Activated naive CD4-positive, alpha-beta T cell treated with Interleukin-2 at 50 U/mL for 16 hours (primary cell): ENCODE measurements around the gene RSPO3.

Experiments used
- DNase-seq: peaks from one replicate; pipeline ENCODE4 v3.0.0-alpha.2; 2020

RSPO3 gene

DNA sequence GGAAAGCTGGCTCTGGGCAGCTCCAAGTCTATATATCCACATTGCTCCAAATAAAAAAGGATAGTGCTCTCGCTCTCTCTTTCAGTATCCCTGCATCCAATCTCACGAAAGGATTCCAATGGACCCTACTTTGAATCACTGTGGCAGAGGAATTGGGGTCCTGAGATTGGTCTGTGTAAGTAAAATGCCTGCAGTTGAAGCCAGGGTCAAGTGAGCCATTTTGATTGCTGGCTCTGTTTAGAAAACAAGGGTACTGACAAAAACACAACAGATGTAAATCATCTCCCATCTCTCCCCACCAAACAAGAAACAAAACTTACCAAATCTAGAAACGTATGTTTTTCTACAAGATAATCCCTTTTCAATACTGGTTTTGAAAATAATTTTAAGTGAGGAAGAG, 45.6 kb downstream of the RSPO3 start:
- DNase-seq = no peak

DNA sequence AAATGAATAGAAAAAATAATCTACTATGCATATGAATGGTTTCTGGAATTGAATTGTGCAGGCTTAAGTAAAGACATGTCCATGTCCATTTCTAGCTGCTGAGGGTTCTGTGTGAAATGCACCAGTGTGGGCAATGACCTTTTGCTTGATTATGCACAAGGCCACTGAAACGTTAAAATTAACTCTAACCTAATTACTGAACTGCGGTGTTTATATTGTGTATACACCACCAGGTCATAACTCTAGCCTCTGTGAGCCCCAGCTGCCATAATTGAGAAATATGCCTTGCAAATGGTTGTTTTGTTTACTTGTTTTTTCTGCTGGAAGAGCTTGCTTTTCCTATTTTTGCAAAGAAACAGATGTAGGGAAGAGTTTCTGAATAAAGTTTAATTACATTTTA, 46.1 kb downstream of the RSPO3 start:
- no peak for DNase-seq

DNA sequence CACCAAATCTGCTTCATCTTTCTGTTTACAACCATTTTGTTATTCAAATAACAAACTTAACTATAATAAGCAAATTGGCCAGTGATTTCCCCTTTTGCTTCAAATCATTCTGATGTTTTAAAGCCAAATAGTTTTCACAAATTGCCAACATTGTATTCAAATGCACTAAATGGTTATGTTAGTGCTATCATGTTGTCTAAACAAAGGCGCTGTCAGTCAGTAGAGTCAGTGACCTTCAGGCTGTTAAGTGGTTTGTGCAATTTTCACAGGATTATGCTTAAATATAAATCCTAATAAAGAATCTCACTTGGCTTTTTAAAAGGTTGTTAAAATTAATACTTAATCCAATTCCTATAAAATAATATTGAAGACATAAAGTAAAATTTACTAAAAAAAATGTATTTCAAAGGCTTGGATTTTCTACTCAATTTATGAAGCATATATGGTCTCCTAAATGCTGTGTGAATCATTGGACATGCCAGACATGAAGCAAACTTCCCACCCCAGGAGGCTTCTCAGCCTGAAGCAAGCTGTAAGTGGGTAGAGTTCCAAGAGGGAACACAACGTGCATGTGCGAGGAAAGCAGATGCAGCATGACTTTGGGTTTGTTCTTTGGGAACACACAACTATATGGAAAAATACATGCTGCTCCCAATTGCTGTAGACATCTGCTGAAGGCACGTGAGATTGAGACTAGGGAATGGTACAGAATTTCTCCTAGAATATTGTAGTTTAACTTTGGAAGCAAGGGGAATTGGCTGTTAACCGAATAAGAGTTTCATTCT, 54.9 kb downstream of the RSPO3 start:
- DNase-seq = no peak

DNA sequence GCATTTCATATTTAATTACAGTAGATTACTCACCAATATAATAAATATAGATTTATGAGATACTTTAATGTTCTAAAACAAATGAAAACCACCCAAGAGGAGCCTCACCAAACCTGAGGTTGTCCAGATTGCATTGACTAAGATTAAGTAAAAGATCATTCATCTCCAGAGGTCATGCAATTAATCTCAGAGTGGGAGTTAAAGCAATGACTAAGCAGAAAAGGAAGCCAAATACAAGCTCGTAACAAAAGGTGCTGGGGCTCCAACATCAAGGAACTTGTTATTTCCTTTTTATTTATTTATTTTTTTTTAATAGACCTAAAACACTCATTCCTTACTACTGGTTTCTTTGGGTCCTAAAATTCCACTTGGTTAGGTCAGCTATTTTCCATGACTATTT, 57.7 kb downstream of the RSPO3 start:
- no peak for DNase-seq

DNA sequence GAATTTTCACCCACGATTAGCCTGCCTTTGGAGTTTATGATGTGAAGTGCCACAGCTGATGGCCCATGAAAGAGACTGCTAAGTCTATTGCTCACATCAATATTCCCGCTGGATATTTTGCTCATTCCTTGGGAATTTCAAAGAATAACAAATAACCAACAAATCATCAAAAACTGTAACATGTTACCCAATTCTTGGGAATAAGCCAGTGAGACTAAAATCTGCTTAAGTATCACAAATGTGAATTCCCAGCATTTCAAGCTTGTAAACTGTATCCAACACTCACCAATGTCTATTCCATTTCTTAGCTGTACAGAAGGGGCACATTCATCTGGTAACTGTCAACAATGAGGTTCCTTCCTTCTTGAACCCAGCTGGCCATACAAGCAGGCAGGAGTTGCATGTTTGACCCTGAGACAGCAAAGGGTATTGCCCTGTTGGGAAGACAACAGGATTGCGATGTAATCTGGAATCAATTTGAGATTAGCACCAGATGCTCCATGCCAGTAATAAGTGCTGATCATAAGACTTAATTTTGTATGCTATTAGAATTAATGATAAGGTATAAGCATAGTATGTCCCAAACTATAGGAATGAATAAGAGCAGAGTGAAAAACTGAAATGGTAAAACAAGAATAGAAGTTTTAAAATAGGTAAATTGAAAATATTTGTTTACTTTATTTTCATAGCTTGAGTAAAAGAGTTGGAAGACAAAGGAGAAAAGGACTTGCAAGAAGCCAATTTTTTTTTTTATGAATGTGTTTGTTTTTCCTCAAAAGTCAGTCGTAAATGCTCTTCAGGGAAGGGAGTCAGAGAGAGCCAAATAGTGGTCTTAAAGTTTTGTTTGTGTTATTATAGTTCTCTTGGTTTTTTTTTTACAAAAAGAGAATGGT, 58.8 kb downstream of the RSPO3 start:
- no peak for DNase-seq

DNA sequence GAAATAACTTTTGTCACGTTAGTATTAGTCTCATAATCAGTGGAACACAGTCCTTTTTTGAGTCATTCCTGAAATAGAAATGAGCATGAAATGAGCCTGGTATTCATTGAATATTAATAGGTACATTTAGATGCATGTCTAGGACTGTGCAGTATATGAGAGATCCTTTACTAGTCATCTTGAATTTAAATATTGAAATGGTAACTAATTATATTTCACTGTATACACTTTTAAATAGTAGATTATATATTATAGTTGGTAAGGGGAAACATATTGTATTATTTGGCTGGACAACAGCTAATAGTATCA, 59.4 kb downstream of the RSPO3 start:
- no peak for DNase-seq

DNA sequence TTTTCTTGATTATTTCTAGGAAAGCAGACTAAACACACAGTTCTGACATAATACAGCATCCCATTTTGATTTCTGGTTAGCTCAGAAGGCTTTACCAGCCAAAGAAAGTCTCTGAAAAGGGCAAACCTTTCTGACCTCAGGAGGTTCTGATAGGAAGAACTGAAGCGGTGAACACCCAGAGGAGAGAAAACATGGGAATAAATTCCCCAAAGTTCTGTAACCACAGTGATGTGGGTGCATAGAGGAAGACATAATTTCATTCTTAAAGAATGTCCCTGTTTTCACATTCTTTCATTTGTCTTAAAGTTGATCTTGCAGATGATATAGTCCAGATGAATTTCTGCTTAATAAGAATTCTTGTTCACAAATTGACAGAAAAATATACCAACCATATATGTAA, 60.3 kb downstream of the RSPO3 start:
- no peak for DNase-seq

DNA sequence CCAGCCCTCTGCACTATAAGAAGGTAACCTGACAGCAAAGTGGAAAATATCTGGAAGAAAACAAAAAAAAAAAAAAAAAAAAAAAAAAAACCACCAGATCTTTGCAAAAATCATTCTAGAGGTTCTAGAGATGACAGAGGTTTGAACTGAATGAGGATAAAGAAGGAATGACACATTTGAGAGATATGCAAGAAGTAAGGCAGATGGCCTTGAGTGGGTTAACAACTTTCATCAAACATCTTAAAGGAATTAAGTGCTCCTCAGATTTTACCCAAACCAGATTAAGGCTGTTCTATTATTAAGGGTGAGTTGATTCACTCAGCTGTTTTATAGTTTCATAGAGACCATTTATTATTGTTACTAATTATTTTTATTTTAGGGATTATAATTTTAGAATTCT, 62.0 kb downstream of the RSPO3 start:
- no peak for DNase-seq

DNA sequence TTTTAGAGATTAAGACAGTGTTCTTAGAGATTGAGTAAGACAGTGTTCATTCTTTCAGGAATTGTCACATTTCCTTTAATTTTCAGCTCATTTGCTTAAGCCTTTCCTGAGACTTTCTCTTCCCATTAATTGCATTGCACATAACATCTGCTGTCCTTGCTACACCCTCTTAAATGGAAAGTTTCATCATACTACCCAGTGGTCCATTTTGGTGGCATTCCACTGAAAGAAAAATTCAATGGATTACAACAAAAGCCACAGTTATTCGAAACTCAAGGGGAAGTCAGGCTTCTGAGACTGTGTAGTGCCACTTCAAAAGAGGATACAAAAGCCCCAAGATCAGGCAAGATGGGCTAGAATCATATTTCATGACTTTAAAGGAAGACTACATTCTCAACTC, 64.0 kb downstream of the RSPO3 start:
- no peak for DNase-seq

DNA sequence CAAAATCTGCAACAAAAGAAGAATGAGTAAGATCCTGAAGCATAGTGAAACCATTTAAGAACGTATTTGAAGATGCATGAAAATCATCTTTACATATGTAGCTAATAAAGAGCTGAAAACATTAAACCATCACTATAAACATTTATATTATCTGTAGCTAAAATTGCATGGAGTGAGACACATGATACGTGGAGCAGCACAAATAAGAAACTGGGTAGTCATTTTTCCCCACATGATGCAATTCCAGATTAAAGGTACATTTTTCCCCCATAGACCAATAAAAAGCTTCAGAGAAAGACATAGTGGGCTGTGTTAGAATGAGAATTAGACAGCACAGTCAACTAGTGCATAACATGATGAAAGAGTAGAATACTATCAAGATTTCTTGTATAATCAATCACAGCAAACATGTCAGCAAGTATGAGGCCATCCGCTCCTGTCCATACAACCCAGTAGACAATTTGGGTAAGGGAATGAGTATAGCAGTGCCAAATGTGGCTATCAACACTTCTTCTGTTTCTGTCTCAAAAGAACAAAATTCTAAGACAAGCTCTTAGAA, 67.0 kb downstream of the RSPO3 start:
- no peak for DNase-seq

DNA sequence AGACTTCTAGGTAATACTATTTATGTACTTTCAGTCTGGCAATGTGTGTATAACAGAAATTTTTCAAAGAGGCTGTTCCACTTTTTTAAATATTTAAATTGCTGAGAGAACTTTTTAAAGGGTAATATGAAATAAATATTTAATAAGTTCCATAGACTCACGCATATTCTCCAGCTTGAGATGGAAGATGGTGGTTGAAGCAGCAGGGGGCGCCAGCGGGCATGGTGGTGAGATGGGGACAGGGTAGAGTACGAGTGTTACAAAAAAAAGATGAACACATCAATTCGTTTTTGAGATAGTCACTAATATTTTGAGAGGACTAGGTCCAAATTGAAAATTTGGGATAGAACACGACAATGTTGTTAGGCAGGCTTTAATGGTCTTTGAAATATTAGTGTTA, 68.4 kb downstream of the RSPO3 start:
- peak; percentile 56 for DNase-seq

DNA sequence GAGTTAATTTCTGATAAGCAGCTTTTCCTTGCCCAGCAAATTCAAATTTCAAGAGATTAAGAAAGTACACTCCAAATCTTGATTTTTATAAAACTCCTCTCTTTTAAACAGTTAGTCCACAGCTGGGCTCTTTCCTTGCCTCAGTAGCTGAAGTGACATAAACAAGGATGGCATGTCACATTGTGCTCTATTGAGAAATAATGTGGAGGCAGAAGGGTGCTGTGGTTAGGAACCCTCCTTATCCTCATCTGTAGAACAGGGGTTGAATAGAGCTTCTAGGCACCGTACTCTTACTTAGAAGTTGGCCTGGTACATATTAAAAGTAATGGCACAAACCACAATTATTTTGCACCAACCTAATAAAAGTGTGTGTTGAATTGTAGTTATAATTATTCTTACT, 70.3 kb downstream of the RSPO3 start:
- no peak for DNase-seq

DNA sequence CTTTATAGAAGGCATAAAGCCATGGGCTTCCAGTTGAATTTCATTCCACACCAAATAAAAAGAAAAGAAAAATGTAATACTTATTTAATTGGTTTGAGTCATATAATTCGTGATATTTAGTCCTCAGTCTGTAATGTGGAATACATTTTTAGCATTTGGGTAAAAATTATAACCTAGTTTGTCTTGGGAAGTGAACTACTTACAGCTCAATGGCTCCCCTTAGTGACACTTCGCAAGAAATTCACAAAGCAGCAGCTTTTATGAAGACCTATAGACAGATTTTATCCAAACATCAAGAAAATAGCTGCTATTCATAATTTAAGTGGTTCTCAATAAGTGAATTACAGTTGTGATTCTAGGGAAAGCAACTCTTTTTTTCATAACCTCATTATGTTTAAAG, 72.1 kb downstream of the RSPO3 start:
- DNase-seq = no peak

DNA sequence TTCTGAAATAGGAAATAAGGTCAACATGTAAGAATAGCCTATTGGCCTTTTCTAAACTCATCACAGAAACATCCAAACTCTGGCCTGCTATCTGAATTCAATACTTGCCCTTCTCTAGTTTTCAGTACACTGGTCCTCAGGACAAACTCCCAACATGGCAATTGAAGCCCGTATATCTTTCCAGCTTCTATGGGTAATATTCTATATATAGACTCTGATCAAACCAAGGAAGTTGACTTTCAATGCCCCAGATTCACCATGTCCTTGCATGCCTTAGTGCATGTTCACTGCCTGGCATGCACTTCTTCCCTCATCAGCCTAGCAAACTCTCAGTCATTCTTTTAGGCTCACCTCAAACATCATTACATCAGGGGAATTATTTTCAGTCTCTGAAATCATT, 73.2 kb downstream of the RSPO3 start:
- DNase-seq = no peak

DNA sequence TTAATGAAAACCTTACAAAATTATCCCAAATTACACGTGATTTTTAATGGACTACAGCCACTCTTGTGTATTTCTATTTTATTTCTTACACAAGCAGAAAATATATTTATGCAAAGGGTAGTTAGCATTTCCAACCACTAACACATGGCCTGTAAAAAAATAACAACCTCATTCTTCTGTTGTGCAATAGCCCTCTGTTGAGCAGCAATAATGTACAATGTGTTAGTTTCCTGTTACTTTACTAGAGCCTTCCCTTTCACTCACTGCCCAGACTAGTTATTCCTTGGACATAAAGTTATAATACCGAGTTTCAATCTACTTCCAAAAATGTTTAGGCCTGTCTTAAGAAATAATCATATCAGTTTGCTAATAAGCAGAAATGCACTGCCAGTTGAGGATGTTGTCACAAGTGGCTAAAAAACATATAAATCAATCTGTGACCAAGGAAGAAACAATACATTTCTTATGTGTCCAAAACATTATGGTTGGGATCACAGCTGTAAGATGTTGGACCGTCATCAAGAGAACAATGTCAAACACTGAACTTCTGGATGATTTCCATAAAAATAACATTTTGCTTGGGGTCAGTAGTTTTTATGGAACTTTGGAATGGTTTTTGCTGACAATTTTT, 74.6 kb downstream of the RSPO3 start:
- DNase-seq = no peak

DNA sequence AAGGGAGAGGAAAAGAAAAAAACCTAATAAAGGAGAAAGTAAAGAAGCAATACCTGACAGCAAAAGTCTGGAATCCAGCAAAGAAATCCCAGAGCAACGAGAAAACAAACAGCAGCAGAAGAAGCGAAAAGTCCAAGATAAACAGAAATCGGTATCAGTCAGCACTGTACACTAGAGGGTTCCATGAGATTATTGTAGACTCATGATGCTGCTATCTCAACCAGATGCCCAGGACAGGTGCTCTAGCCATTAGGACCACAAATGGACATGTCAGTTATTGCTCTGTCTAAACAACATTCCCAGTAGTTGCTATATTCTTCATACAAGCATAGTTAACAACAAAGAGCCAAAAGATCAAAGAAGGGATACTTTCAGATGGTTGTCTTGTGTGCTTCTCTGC, 77.4 kb downstream of the RSPO3 start:
- no peak for DNase-seq

DNA sequence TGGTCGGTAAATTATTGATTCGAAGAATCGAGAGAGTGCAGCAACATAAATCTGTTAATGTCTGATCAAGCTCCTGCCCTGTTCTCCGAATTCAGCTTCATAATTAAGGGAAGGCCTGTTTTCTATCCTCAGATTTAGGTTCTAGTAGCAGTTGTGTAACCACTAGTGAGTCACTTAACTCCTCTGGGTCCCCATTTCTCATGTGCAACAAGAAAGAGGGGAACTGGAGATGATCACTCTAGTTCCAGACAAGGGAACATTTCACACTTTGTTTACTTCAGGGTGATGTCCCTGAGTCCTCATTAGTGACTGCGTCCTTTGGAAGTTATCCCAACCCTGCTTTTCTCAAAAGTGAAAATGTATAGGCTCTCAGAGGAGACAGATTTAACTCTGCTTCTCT, 80.1 kb downstream of the RSPO3 start:
- no peak for DNase-seq

DNA sequence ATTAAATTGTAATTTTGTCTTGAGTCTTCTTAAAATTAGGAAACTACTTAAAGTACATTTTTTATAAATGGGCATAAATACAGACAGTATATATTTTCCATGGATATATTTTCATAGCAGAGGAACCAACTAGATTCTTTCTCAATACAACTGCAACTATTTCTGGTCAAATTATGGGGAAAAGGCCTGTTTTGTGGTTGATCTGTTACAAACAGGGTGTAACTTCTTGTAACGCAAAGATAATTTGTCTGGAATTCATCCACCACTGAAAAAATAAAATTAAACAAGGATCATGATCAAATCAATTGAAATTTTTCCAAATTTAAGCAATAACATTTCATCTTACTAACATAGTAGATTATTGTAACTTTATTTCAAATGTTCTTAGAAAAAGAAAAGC, 81.0 kb downstream of the RSPO3 start:
- DNase-seq = no peak

DNA sequence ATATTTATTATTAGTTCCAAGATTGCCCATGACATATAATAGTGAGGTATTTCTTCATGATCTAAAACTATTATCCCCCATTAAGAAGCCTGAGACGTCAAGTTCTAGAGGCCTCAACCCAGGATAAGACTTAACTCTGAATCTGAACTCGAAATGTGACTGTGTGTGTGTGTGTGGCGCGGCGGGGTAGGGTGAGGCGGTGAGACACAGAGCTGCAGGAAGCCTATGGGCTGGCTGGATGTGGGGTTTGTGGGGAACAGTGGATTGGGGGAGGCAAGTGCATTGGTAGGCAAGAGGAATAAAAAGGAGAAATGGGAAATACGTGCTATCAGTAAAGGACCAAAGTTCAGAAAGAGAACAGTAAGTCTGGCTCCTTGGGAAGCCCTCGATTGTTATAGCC, 81.6 kb downstream of the RSPO3 start:
- DNase-seq = no peak

DNA sequence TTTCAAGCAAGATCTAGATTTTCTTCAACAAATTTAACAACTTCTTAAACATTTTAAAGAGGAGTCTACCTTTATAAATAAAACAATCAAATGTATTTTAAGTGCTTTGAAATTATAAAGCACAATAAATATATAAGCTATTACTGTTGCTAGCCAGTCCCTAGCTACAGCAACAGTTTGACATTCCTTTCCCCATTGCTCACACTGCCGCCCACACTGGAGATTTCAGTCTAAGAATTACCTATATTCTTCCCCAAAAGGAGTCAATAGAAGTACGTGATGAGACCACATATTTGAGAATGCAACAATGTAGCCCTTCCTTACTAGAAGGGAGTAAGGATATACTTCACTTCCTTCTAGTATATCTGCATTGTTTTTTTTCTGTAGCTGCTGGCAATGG, 82.8 kb downstream of the RSPO3 start:
- no peak for DNase-seq

DNA sequence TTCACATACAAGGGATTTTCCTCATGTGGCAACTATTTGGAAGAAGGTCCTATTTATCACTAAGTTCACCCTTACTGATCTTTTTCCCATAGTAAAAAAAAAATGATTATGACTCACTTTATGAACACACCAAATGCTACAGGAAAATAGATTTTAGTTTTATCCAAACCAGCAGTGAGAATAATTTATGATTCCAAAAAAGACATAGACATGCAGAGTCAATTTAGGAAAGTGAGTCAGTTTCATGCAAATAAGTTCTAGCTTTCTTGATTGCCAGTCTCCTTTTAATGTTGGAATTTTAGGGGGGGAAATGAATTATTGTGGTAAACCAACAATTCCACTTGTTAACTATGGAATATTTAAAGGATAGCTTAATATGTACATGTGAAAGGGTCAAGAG, 84.2 kb downstream of the RSPO3 start:
- no peak for DNase-seq

DNA sequence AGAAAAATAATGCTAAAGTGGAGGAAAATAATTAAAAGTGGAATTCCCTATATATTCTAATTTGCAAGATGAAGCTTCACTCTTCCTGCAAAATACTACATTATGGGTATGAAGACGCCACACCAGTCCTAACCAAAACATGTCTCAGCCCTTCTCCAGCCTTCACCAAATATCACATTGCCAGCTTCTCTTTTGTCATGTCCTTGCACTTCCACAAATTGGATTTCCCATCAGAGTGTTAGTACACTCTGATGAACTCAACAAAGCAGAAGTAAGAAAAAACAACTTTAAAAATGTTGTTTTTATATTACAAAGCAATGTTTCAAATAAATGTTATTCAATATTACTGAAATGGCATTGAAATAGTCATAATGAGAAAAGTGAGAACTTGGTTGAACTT, 85.8 kb downstream of the RSPO3 start:
- DNase-seq = no peak

DNA sequence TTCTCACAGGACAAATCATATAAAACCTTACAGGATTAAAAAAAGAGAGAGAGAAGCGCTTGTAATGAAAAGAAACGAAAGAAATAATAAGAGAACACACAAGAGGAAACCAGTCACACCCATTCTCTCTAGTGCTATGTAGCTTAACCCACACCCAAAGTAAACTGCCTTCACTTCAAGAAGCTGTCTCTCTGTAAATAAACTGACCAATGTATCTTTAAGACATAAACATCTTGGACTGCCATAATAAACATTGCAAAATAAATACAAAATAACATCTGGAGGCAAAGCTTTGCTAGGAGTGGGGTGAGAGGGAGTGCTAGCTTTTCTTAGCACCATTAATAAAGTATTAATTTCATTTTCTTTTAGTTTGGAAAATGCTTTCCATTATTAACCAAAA, 86.6 kb downstream of the RSPO3 start:
- no peak for DNase-seq

DNA sequence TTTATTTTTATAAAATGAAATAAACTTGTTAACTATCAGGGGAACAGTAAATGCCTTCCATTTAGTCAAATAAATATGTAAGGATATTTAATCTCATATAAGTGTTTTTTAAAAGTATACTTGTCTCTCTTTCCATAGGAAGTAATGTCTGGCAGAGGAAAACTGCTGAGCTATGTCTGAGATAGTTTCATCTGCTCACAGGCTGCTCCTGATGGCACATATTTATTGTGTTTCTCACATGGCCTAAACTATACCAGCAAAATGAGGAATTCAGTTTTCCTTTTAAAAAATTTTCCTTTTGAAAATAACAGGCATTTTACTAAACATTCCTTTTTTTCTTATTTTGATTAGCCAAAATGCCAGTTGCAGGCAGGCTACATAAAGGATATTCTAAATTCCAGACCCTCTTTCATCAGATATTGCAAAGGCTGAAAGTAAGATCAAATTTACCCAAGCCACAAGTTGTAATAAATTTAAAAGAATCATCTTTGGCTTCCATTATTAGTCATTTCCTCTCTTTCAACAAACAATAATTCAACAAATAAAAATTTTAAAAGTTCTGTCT, 88.1 kb downstream of the RSPO3 start:
- no peak for DNase-seq
